ENCODE results near the gene GPLD1. TPM values are rescaled to one million over a fixed set of nuclear protein-coding genes. Genes with fewer than 3 reads are reported as not detected.
"Not testable (repeated sequence)": the region's sequence is repeated elsewhere in the genome, so short reads cannot be mapped to it uniquely, and the experiment has no call there.

Gene GPLD1
- total and polyA plus RNA-seq, 2 donors = 1.3 to 7.7 TPM

DNA sequence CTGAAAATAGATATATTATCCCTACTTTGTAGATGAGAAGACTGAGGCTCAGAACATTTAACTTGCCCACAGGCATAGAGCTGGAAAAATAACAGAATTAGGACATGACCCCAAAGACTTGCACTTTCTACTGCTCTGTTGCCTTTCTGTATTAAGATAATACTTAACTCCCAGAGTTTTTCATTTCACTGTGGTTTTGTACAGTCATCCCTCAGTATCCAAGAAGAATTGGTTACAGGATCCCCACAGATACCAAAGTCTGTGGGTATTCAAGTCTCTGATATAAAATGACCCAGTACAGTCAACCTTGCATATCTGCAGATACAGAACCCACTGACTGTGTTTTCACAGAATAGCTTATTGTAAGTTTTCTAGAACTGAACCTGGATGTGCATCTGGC lies 69.9 kb downstream of the GPLD1 start:
- DNase-seq (ENCODE audit: low read depth in 6 of 9, low spot score in 9 of 9) = no peak
- no peak overlapping the region for H3K27ac ChIP-seq (ENCODE audit: low read depth in 1 of 2, low read length in 1 of 2)
- H3K4me3 ChIP-seq (ENCODE audit: low read length in 2 of 2) = no peak overlapping the region
- peaks cover 0 to 63% of the 10 kb centered on the region in 2 donors for H3K36me3 ChIP-seq (ENCODE audit: control insufficient read depth in 2 of 2, insufficient read depth in 2 of 2, low read length in 1 of 2)
- H3K9me3 ChIP-seq (ENCODE audit: control insufficient read depth in 2 of 2, insufficient read depth in 1 of 2, low read length in 1 of 2) = no peaks in the 10 kb centered on the region
- no peaks in the 10 kb centered on the region for H3K27me3 ChIP-seq (ENCODE audit: control insufficient read depth in 2 of 2, insufficient read depth in 1 of 2, low read length in 1 of 2)
- no peaks in the 10 kb centered on the region for H3K4me1 ChIP-seq (ENCODE audit: control insufficient read depth in 2 of 2, insufficient read depth in 2 of 2, low read length in 2 of 2)

DNA sequence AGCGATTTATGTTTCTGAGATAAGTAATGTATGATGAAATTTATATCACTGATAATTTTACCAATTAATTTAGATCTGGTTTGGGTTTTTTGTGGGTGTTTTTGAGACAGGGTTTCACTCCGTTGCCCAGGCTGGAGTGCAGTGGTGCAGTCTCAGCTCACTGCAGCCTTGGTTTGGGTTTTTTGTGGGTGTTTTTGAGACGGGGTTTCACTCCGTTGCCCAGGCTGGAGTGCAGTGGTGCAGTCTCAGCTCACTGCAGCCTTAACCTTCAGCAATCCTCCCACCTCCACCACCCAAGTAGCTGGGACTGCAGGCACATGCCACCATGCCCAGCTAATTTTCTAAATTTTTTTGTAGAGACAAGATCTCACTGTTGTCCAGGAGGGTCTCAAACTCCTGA lies 73.6 kb downstream of the GPLD1 start:
- Histone ChIP-seq H3K27me3 (ENCODE audit: control insufficient read depth in 2 of 2, insufficient read depth in 1 of 2, low read length in 1 of 2) (no peaks in the 10 kb centered on the region), H3K27ac (ENCODE audit: low read depth in 1 of 2, low read length in 1 of 2) (no peak overlapping the region), H3K36me3 (ENCODE audit: control insufficient read depth in 2 of 2, insufficient read depth in 2 of 2, low read length in 1 of 2) (peaks cover 7 to 59% of the 10 kb centered on the region in 2 donors), H3K9me3 (ENCODE audit: control insufficient read depth in 2 of 2, insufficient read depth in 1 of 2, low read length in 1 of 2) (no peaks in the 10 kb centered on the region), H3K4me1 (ENCODE audit: control insufficient read depth in 2 of 2, insufficient read depth in 2 of 2, low read length in 2 of 2) (peaks cover 0 to 3% of the 10 kb centered on the region in 2 donors), H3K4me3 (ENCODE audit: low read length in 2 of 2) (no peak overlapping the region)
- 95% methylated on average over 4 of the region's 4 CpGs for WGBS
- no peak for DNase-seq (ENCODE audit: low read depth in 6 of 9, low spot score in 9 of 9)

DNA sequence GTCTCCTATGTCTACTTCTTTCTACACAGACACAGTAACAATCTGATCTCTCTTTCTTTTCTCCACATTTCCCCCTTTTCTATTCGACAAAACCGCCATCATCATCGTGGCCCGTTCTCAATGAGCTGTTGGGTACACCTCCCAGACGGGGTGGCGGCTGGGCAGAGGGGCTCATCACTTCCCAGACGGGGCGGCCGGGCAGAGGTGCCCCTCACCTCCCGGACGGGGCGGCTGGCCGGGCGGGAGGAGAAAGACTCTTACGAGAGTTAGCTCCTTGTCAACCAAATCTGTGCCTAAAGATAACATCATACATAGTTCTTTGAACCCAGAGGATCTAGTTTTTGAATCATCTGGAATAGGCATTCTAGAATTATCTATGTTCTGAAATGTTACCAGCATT lies 74.8 kb downstream of the GPLD1 start:
- H3K9me3 ChIP-seq (ENCODE audit: control insufficient read depth in 2 of 2, insufficient read depth in 1 of 2, low read length in 1 of 2); H3K27ac ChIP-seq (ENCODE audit: low read depth in 1 of 2, low read length in 1 of 2); H3K27me3 ChIP-seq (ENCODE audit: control insufficient read depth in 2 of 2, insufficient read depth in 1 of 2, low read length in 1 of 2); H3K4me3 ChIP-seq (ENCODE audit: low read length in 2 of 2); H3K4me1 ChIP-seq (ENCODE audit: control insufficient read depth in 2 of 2, insufficient read depth in 2 of 2, low read length in 2 of 2); DNase-seq (ENCODE audit: low read depth in 6 of 9, low spot score in 9 of 9): not testable (repeated sequence)
- WGBS = 99% methylated on average over 15 of the region's 15 CpGs
- H3K36me3 ChIP-seq (ENCODE audit: control insufficient read depth in 2 of 2, insufficient read depth in 2 of 2, low read length in 1 of 2) = peaks cover 7 to 58% of the 10 kb centered on the region in 2 donors

DNA sequence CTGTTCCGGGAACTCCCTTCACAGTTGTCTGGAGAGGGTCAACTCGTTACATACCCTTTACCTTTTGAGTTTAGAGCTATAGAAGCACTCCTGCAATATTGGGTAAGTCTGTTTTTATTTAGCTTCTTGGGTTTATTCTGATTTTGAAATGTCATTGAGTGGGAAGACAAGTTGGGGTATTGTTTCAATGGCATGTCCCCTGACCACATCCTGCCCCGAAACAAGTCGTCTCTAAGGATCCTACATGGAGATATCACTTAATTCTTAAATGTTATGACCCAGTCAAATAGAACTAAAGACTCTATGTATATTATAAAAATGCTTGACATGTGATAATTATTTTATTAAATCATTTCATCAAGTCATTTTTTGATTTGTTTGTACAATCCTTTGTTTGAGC lies 77.1 kb downstream of the GPLD1 start:
- H3K9me3 ChIP-seq (ENCODE audit: control insufficient read depth in 2 of 2, insufficient read depth in 1 of 2, low read length in 1 of 2) = no peaks in the 10 kb centered on the region
- H3K27ac ChIP-seq (ENCODE audit: low read depth in 1 of 2, low read length in 1 of 2) = no peak overlapping the region
- H3K36me3 ChIP-seq (ENCODE audit: control insufficient read depth in 2 of 2, insufficient read depth in 2 of 2, low read length in 1 of 2) = peaks cover 7 to 61% of the 10 kb centered on the region in 2 donors
- no peaks in the 10 kb centered on the region for H3K27me3 ChIP-seq (ENCODE audit: control insufficient read depth in 2 of 2, insufficient read depth in 1 of 2, low read length in 1 of 2)
- peaks cover 0 to 3% of the 10 kb centered on the region in 2 donors for H3K4me1 ChIP-seq (ENCODE audit: control insufficient read depth in 2 of 2, insufficient read depth in 2 of 2, low read length in 2 of 2)
- no peak overlapping the region for H3K4me3 ChIP-seq (ENCODE audit: low read length in 2 of 2)
- 94% methylated on average over 4 of the region's 4 CpGs for WGBS
- DNase-seq (ENCODE audit: low read depth in 6 of 9, low spot score in 9 of 9) = no peak

DNA sequence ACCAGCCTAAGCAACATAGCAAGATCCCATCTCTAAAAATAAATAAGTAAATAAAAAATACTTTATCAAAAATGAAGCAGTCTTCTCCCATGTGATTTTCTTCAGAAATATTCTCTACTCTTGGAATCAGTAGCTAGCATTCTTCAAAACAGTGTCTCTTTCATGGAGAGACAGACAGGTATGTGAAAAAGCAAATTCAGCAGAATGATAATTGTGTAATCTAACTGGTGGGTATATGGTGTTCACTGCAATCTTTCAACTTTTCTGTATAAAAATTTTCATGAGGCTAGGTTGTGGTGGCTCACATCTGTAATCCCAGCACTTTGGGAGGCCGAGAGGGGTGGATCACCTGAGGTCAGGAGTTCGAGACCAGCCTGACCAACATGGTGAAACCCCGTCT lies 78.8 kb downstream of the GPLD1 start:
- Histone ChIP-seq H3K27me3 (ENCODE audit: control insufficient read depth in 2 of 2, insufficient read depth in 1 of 2, low read length in 1 of 2) (no peaks in the 10 kb centered on the region), H3K4me1 (ENCODE audit: control insufficient read depth in 2 of 2, insufficient read depth in 2 of 2, low read length in 2 of 2) (peaks cover 0 to 3% of the 10 kb centered on the region in 2 donors), H3K27ac (ENCODE audit: low read depth in 1 of 2, low read length in 1 of 2) (no peak overlapping the region), H3K36me3 (ENCODE audit: control insufficient read depth in 2 of 2, insufficient read depth in 2 of 2, low read length in 1 of 2) (peaks cover 7 to 50% of the 10 kb centered on the region in 2 donors), H3K4me3 (ENCODE audit: low read length in 2 of 2) (no peak overlapping the region), H3K9me3 (ENCODE audit: control insufficient read depth in 2 of 2, insufficient read depth in 1 of 2, low read length in 1 of 2) (no peaks in the 10 kb centered on the region)
- 99% methylated on average over 3 of the region's 3 CpGs for WGBS
- no peak for DNase-seq (ENCODE audit: low read depth in 6 of 9, low spot score in 9 of 9)

DNA sequence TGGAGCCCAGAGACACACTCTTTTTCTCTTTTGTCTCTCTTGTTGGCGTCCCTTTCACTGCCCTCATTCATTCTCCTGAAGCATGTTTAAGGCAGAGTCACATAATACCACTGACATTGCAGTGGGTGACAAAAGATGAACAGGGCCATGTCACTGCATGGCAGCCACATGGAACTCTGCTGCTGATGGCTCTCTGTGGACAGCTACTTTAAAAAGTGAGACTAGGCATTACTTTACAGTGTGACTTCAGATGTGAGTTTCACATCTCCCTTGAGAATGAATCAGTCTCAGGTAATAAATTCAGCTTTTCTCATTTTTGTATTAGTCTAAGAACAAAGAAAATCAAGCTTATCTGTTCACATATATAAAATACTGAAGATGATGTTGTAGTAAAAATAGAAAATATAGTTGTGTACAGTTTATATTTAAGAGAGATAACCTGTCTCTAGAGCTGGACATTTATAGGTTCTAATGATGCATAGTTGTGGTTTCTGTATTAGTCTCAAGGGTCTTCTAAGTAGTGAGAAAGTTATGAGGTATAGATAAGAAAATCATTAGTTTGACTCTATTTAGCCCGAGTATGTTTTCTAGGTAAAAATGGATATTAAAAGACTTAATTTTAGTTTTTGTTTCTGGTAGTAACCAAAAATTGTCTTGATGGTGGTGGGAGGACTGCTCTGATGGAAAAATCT lies 80.5 kb downstream of the GPLD1 start:
- no peaks in the 10 kb centered on the region for H3K27me3 ChIP-seq (ENCODE audit: control insufficient read depth in 2 of 2, insufficient read depth in 1 of 2, low read length in 1 of 2)
- DNase-seq (ENCODE audit: low read depth in 6 of 9, low spot score in 9 of 9) = no peak
- H3K4me3 ChIP-seq (ENCODE audit: low read length in 2 of 2) = no peak overlapping the region
- 97% methylated on average over 2 of the region's 2 CpGs for WGBS
- H3K36me3 ChIP-seq (ENCODE audit: control insufficient read depth in 2 of 2, insufficient read depth in 2 of 2, low read length in 1 of 2) = peaks cover 7 to 47% of the 10 kb centered on the region in 2 donors
- no peak overlapping the region for H3K27ac ChIP-seq (ENCODE audit: low read depth in 1 of 2, low read length in 1 of 2)
- no peaks in the 10 kb centered on the region for H3K9me3 ChIP-seq (ENCODE audit: control insufficient read depth in 2 of 2, insufficient read depth in 1 of 2, low read length in 1 of 2)
- peaks cover 0 to 3% of the 10 kb centered on the region in 2 donors for H3K4me1 ChIP-seq (ENCODE audit: control insufficient read depth in 2 of 2, insufficient read depth in 2 of 2, low read length in 2 of 2)

DNA sequence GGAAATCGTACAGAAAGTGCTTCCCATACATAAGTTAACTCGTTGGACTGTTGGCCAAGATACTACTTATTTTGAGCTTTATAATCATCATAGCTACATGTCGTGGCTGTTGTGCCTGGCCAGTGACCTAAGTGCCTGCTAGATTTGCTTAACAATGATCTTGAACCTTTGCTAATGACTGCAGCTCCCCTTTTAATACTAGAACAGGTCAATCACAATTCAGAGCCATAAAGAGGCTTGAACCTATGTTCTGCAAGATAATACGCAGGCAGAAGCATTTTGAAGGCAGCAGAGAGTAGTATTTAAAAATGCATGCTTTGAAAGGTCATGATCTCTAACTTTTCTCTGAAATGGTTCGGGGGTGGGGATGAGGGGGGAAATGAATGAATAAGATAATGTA lies 84.1 kb downstream of the GPLD1 start:
- H3K27ac ChIP-seq (ENCODE audit: low read depth in 1 of 2, low read length in 1 of 2) = no peak overlapping the region
- H3K9me3 ChIP-seq (ENCODE audit: control insufficient read depth in 2 of 2, insufficient read depth in 1 of 2, low read length in 1 of 2) = no peaks in the 10 kb centered on the region
- peaks cover 5 to 15% of the 10 kb centered on the region in 2 donors for H3K27me3 ChIP-seq (ENCODE audit: control insufficient read depth in 2 of 2, insufficient read depth in 1 of 2, low read length in 1 of 2)
- WGBS = 97% methylated on average over 5 of the region's 5 CpGs
- no peak overlapping the region for H3K4me3 ChIP-seq (ENCODE audit: low read length in 2 of 2)
- DNase-seq (ENCODE audit: low read depth in 6 of 9, low spot score in 9 of 9) = no peak
- H3K4me1 ChIP-seq (ENCODE audit: control insufficient read depth in 2 of 2, insufficient read depth in 2 of 2, low read length in 2 of 2) = peaks cover 9 to 10% of the 10 kb centered on the region in 2 donors
- peaks cover 0 to 26% of the 10 kb centered on the region in 2 donors for H3K36me3 ChIP-seq (ENCODE audit: control insufficient read depth in 2 of 2, insufficient read depth in 2 of 2, low read length in 1 of 2)

DNA sequence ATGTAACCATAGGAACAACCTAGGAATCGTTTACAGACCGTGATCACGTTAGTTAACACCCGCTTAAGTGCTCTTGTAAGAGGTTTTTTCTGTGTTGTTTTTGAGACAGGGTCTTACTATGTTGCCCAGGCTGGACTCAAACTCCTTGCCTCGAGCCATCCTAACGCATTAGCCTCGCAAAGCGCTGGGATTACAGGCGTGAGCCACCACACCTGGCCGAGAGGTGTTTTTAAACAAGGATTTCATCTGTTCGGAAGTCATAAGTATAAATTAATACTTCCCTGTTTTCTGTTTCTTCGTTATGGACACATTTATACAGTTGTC lies 85.9 kb downstream of the GPLD1 start:
- WGBS = 7% methylated on average over 12 of the region's 12 CpGs

DNA sequence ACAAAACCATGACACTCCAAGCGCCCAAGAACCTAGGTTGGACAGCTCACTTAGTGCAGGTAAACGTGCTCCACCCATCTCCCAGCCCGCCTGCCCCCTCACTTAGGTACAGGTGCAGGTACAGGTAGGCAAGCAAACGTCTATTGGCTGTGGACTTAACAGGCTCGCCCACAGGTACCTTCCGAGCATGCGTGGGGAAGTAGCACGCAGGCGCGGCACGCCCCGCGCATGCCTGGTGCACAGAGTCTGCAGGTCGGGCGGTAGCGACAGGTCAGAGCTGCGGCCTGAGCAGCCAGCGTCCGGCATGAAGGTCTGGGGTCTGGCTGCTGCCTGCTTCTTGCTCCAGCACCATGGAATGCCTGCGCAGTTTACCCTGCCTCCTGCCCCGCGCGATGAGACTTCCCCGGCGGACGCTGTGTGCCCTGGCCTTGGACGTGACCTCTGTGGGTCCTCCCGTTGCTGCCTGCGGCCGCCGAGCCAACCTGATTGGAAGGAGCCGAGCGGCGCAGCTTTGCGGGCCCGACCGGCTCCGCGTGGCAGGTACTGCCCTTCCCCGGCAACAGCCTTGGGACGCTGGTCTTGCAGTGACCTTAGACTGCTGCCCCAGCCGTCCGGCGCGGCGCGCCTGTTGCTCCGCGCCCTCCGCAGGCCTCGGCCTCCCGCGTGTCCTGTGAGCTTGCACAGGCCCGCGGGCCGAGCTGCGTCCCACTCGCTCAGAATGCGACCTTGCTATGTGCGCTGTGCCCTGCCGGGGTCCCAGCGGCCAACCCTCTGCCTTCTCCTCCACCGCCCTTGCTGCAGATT lies 86.5 kb downstream of the GPLD1 start, which contains the start of gene MRS2:
Gene MRS2, plus strand, starts transcription at position 240 of the 804 bp plus-strand sequence. Its CDS starts 111 bp downstream, at position 351.
- under 1% methylated on average over 63 of the region's 63 CpGs for WGBS
- peaks cover 0 to 10% of the 10 kb centered on the region in 2 donors for H3K36me3 ChIP-seq (ENCODE audit: control insufficient read depth in 2 of 2, insufficient read depth in 2 of 2, low read length in 1 of 2)
- peak; percentile 40 to 82 (median 62) for DNase-seq (ENCODE audit: low read depth in 6 of 9, low spot score in 9 of 9)
- H3K27ac ChIP-seq (ENCODE audit: low read depth in 1 of 2, low read length in 1 of 2) = peak within 1 kb of the TSS in 1 of 2 donors; percentile 18
- H3K4me1 ChIP-seq (ENCODE audit: control insufficient read depth in 2 of 2, insufficient read depth in 2 of 2, low read length in 2 of 2) = peaks cover 9 to 10% of the 10 kb centered on the region in 2 donors
- peaks cover 5 to 37% of the 10 kb centered on the region in 2 donors for H3K27me3 ChIP-seq (ENCODE audit: control insufficient read depth in 2 of 2, insufficient read depth in 1 of 2, low read length in 1 of 2)
- peak within 1 kb of the TSS; percentile 91 to 97 for H3K4me3 ChIP-seq (ENCODE audit: low read length in 2 of 2)
- H3K9me3 ChIP-seq (ENCODE audit: control insufficient read depth in 2 of 2, insufficient read depth in 1 of 2, low read length in 1 of 2) = no peaks in the 10 kb centered on the region

More for the DNA sequence above, 85.9 kb downstream of the GPLD1 start:
- peaks cover 9 to 10% of the 10 kb centered on the region in 2 donors for H3K4me1 ChIP-seq (ENCODE audit: control insufficient read depth in 2 of 2, insufficient read depth in 2 of 2, low read length in 2 of 2)
- no peaks in the 10 kb centered on the region for H3K9me3 ChIP-seq (ENCODE audit: control insufficient read depth in 2 of 2, insufficient read depth in 1 of 2, low read length in 1 of 2)
- no peak overlapping the region for H3K27ac ChIP-seq (ENCODE audit: low read depth in 1 of 2, low read length in 1 of 2)
- peaks cover 5 to 32% of the 10 kb centered on the region in 2 donors for H3K27me3 ChIP-seq (ENCODE audit: control insufficient read depth in 2 of 2, insufficient read depth in 1 of 2, low read length in 1 of 2)
- H3K4me3 ChIP-seq (ENCODE audit: low read length in 2 of 2) = peak overlapping the region; percentile 91 to 97
- DNase-seq (ENCODE audit: low read depth in 6 of 9, low spot score in 9 of 9) = peak in 2 of 9 donors; percentile 6 to 14
- H3K36me3 ChIP-seq (ENCODE audit: control insufficient read depth in 2 of 2, insufficient read depth in 2 of 2, low read length in 1 of 2) = peaks cover 0 to 11% of the 10 kb centered on the region in 2 donors

All from thymus (tissue), 11 donors.